Thyroid gland (tissue), 4 donors: ENCODE data around the gene SESN1. TPM values are rescaled to one million over a fixed set of nuclear protein-coding genes. Genes with fewer than 3 reads are reported as not detected.

Experiments
- DNase-seq, 2 donors: peaks; one replicate each; pipeline ENCODE4 v3.0.0-alpha.2; 2019
- H3K27ac ChIP-seq, 3 donors: fragments of 200-600 bp; sonication (generic); 1 replicate in 2 of 3; 2 replicates in 1 of 3; pipeline ENCODE4 v1.5.1; 2016 to 2019; ENCODE audit warnings: mild to moderate bottlenecking in 1 of 3, moderate library complexity in 1 of 3
- H3K27me3 ChIP-seq: fragments of 200-600 bp; sonication (generic); one replicate; pipeline ENCODE4 v1.5.1; 2019
- H3K36me3 ChIP-seq, 2 donors: fragments of 200-600 bp; sonication (generic); one replicate each; pipeline ENCODE4 v1.5.1; 2016 to 2019
- H3K4me1 ChIP-seq, 2 donors: fragments of 200-600 bp; sonication (generic); one replicate each; pipeline ENCODE4 v1.5.1; 2017 to 2019
- H3K4me3 ChIP-seq, 3 donors: fragments of 200-600 bp; sonication (generic); replicated peaks in 1 of 3; 1 replicate in 2 of 3; 2 replicates in 1 of 3; pipeline ENCODE4 v1.5.1; 2016; ENCODE audit warnings: mild to moderate bottlenecking in 1 of 3
- H3K9me3 ChIP-seq: fragments of 200-600 bp; sonication (generic); one replicate; pipeline ENCODE4 v1.5.1; 2017
- CTCF ChIP-seq, 6 experiments: fragments of 200-600 bp in 3 of 6; fragments of 450-650 bp in 3 of 6; sonication (generic) in 3 of 6; IDR thresholded peaks; one replicate each; pipeline ENCODE4 v1.5.1; 2016 to 2019; ENCODE audit warnings: antibody characterized with exemption in 6 of 6, mild to moderate bottlenecking in 2 of 6, inconsistent platforms in 1 of 6, moderate library complexity in 1 of 6
- POLR2A ChIP-seq, 2 donors: fragments of 450-650 bp; IDR thresholded peaks; one replicate each; pipeline ENCODE4 v1.6.1; 2017; ENCODE audit warnings: antibody characterized with exemption in 2 of 2, mild to moderate bottlenecking in 2 of 2, moderate library complexity in 1 of 2
- WGBS, 2 donors: methylation state at CpG; one replicate each; pipeline ENCODE4 v1.1.5; 2017; 5-methylcytosine and 5-hydroxymethylcytosine counted together
- intact Hi-C: fragments of 100-400 bp; cut with DNase I; formaldehyde crosslinking; loops from one replicate; pipeline ENCODE4 v1.15.1; 2023
- total RNA-seq, 4 donors: library from RNA; depleted of rRNA; stranded (reverse); fragments of >200 nt; gene quantifications; one replicate each; pipeline ENCODE4 v1.2.3, GENCODE V29; 2016

The SESN1 gene
- total RNA-seq, 4 donors from 2014 or later, result 43.8 to 68.1 (median 58.1) TPM

GRCh38 chr6:109130065-109130464 is 35.4 kb upstream of the SESN1 start:
- no peaks in the 10 kb centered on the region for H3K27me3 ChIP-seq

GRCh38 chr6:109125504-109125903 is 30.9 kb upstream of the SESN1 start:
- no peaks in the 10 kb centered on the region for H3K36me3 ChIP-seq
- WGBS, 2 donors, result 95 to 97% methylated on average over 3 of the region's 3 CpGs
- H3K27me3 ChIP-seq, result no peaks in the 10 kb centered on the region
- H3K9me3 ChIP-seq, result no peaks in the 10 kb centered on the region
- intact Hi-C loops, result no loop called here
- H3K27ac ChIP-seq, result no peak overlapping the region
- no peak overlapping the region for H3K4me3 ChIP-seq
- peaks cover 18 to 20% of the 10 kb centered on the region in 2 donors for H3K4me1 ChIP-seq
- TF ChIP-seq CTCF (IDR thresholded peaks at IDR 0.05) (no peak), POLR2A (IDR thresholded peaks at IDR 0.05) (no peak)
- DNase-seq, result no peak

More at GRCh38 chr6:109130065-109130464, 35.4 kb upstream of the SESN1 start:
- H3K4me1 ChIP-seq, result no peaks in the 10 kb centered on the region
- 91 to 94% methylated on average over 3 of the region's 3 CpGs for WGBS, 2 donors
- no peaks in the 10 kb centered on the region for H3K36me3 ChIP-seq
- DNase-seq, result no peak
- intact Hi-C loops, result no loop called here
- H3K27ac ChIP-seq, result no peak overlapping the region
- H3K9me3 ChIP-seq, result no peaks in the 10 kb centered on the region
- no peak overlapping the region for H3K4me3 ChIP-seq
- TF ChIP-seq CTCF (IDR thresholded peaks at IDR 0.05), result no peak
- TF ChIP-seq POLR2A (IDR thresholded peaks at IDR 0.05), result no peak

GRCh38 chr6:109124219-109124618 is 29.6 kb upstream of the SESN1 start:
- intact Hi-C loops, result no loop called here
- no peak for DNase-seq
- no peak for TF ChIP-seq CTCF (IDR thresholded peaks at IDR 0.05)
- TF ChIP-seq POLR2A (IDR thresholded peaks at IDR 0.05), result no peak
- Histone ChIP-seq H3K36me3 (no peaks in the 10 kb centered on the region), H3K27ac (no peak overlapping the region), H3K4me3 (no peak overlapping the region), H3K27me3 (no peaks in the 10 kb centered on the region), H3K9me3 (no peaks in the 10 kb centered on the region), H3K4me1 (peaks cover 18 to 20% of the 10 kb centered on the region in 2 donors)
- 100% methylated on average over 2 of the region's 2 CpGs for WGBS, 2 donors

- DNase-seq, result no peak
- Histone ChIP-seq H3K36me3 (no peaks in the 10 kb centered on the region), H3K4me3 (no peak overlapping the region), H3K27ac (peak overlapping the region; percentile 34 to 63 (median 60)), H3K9me3 (no peaks in the 10 kb centered on the region), H3K4me1 (peaks cover 18 to 20% of the 10 kb centered on the region in 2 donors), H3K27me3 (no peaks in the 10 kb centered on the region)
- intact Hi-C loops, result no loop called here
- TF ChIP-seq CTCF (IDR thresholded peaks at IDR 0.05), result no peak
- no peak for TF ChIP-seq POLR2A (IDR thresholded peaks at IDR 0.05)
Measured at GRCh38 chr6:109121411-109121810, 26.8 kb upstream of the SESN1 start.

- Histone ChIP-seq H3K36me3 (no peaks in the 10 kb centered on the region), H3K9me3 (no peaks in the 10 kb centered on the region), H3K27ac (no peak overlapping the region), H3K4me1 (peaks cover 18 to 20% of the 10 kb centered on the region in 2 donors), H3K4me3 (no peak overlapping the region), H3K27me3 (no peaks in the 10 kb centered on the region)
- DNase-seq, result no peak
- 90 to 91% methylated on average over 3 of the region's 3 CpGs for WGBS, 2 donors
- intact Hi-C loops, result no loop called here
- TF ChIP-seq POLR2A (IDR thresholded peaks at IDR 0.05) (no peak), CTCF (IDR thresholded peaks at IDR 0.05) (no peak)
Measured at GRCh38 chr6:109118871-109119354, 24.3 kb upstream of the SESN1 start.
